LNCAP (cell line): Measurements from ENCODE around the gene CYB5B.

ENCODE experiments used
- TF ChIP-seq, protein P1 (sequence below): fragments of 450-650 bp; IDR thresholded peaks from 2 replicates; pipeline ENCODE4 v1.5.1; 2017; ENCODE audit warnings: mild to moderate bottlenecking

The CYB5B gene

DNA sequence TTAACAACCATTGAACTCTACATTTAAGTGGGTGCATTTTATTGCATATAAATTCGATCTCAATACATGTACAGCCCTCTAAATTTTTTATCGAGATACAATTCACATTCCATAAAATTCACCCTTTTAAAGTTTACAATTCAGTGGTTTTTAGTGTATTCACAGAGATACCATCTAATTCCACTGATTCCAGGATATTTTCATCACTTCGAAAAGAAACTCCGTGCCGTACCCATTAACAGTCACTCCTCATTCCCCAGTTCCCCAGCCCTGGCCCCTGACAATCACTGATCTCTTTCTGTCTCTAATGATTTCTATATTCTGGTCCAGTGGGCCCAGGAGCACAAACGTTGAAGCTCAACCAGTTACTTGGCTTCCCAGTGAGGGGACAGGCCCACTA, 61.4 kb downstream of the CYB5B start:
- TF ChIP-seq, protein P1, sequence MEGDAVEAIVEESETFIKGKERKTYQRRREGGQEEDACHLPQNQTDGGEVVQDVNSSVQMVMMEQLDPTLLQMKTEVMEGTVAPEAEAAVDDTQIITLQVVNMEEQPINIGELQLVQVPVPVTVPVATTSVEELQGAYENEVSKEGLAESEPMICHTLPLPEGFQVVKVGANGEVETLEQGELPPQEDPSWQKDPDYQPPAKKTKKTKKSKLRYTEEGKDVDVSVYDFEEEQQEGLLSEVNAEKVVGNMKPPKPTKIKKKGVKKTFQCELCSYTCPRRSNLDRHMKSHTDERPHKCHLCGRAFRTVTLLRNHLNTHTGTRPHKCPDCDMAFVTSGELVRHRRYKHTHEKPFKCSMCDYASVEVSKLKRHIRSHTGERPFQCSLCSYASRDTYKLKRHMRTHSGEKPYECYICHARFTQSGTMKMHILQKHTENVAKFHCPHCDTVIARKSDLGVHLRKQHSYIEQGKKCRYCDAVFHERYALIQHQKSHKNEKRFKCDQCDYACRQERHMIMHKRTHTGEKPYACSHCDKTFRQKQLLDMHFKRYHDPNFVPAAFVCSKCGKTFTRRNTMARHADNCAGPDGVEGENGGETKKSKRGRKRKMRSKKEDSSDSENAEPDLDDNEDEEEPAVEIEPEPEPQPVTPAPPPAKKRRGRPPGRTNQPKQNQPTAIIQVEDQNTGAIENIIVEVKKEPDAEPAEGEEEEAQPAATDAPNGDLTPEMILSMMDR, result no peak

DNA sequence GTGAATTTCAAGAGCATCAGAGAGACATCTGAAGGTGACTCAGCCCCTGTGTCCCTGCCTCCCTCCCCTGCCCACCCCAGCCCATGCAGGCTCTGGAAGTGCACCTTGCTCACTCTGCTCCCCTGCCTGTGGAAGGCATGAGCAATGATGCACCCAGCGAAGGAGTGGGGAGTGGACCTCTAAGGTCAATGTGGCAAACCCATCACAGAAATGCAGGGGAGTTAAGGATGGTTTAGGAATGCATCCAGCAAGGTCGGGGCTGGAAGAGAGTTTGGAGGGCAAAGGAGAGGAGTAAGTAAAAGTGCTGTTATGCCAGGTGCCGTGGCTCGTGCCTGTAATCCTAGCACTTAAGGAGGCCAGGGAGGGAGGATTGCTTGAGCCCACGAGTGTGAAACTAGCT, 61.9 kb downstream of the CYB5B start:
- TF ChIP-seq, protein P1, result no peak

DNA sequence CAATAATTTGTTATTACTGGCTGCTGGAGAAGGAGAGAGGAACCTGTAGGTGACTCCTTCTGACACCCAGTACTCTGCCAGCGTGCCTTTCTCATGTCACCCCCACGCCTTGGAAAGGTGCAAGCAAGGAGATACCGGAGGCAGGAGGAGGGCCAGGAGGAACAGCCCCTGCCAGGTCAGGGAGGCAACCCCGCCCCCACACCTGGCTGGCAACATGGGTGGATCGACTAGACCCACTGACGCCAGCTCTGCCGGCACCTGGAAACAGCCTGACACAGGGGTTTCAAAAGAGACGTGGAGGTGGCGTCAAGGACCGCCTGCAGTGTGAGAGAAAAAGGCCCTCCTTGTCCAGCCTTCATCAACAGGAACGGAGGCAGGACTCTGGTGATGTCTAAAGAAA, 62.3 kb downstream of the CYB5B start:
- TF ChIP-seq, protein P1, result no peak

DNA sequence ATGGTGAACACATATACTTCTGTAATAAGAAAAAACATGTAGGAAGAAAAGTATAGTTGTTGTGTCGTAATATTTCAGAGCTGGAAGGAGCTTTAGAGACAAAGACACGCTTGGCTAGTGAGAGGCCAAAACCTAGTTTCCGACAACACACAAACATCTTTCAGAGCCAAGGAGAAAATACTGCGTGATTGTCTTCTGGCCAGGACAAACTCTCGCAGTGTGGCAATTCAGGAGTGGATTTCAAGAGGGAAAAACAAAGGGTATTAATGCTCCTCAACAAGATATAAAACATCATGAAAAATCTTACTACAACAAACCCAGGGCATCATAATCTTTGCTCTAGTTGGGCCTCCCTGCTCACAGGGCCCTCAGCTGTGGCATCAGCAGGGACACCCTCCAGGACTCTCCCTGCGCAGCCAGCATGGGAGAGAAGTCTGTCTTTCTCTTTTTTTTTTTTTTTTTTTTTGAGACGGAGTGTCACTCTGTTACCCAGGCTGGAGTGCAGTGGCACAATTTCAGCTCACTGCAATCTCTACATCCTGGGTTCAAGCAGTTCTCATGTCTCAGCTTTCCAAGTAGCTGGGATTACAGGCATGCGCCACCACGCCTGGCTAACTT, 66.4 kb downstream of the CYB5B start:
- TF ChIP-seq, protein P1, result no peak

DNA sequence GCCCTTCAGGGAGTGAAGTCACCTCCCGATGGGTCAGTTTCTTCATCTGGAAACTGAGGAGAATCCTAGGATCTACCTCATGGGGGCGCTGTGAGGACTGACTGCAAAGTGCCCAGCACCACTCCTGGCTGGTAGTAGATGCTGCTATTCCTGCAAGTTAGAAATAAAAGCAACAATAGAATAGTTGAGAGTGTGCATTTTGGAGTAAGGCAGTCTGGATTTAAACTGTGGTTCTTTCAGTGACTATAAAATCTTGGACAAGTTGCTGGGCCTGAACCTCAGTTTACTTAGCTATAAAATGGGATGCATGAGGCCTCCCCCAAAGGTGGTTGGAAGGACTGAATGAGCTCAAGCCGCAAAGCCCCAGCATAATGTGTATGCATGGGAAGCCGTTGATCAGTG, 70.6 kb downstream of the CYB5B start:
- TF ChIP-seq, protein P1, result peak; percentile 31; the same call in 1 of the 2 replicates

DNA sequence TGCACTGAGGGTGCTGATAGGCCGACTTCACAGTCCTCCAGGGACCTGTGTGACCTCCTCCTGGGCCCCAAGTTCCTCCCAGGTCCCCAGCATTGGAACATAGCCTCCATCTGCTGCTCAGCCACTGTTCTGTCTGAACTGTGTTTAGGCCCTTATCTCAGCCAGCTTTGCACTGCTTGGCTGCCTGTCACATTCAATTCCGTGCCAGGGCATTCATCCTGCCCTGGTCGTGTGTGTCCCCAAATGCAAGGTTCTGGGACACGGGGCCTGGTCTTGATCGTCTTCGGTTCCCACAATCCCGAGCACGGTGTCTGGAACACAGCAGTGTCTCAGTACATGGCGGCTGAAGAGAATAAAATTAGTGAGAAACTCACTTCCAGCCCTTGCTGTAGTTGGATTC, 71.4 kb downstream of the CYB5B start:
- TF ChIP-seq, protein P1, result no peak

DNA sequence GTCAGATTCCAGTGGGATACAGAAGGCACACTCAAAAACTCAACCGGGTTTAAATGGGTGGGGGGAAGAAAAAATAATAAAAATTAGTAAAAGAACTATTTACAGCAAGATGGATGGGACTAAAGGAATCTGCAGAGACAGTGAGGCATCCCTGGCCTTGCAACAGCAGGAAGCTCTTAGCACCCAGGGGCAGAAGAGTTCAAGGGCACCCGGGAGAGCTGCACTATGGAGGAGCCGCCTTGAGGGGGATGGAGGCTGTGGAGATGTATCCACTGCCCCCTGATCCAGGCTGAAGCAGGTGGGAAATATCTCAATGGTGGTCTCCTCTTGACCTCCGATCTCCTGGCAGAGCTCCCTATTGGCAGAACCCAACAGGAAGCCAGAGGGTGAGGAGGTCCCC, 72.0 kb downstream of the CYB5B start:
- TF ChIP-seq, protein P1, result no peak

DNA sequence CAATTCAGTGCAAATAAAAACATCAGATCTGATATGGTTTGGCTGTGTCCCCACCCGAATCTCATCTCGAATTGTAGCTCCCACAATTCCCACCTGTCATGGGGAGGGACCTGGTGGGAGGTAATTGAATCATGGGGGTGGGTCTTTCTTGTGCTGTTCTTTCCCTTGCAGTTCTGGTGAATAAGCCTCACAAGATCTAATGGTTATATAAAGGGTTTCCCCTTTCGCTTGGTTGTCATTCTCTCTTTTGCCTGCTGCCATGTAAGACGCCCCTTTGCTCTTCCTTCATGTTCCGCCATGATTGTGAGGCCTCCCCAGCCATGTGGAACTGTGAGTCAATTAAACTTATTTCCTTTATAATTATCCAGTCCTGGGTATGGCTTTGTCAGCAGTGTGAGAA, 72.5 kb downstream of the CYB5B start:
- TF ChIP-seq, protein P1, result no peak
